ENCODE data around the gene KANSL1. TPM values are rescaled to one million over a fixed set of nuclear protein-coding genes. Genes with fewer than 3 reads are reported as not detected.
A peak's percentile ranks its signal among the peaks of the same experiment; 100 is the strongest.
"Not testable (repeated sequence)": the region's sequence is repeated elsewhere in the genome, so short reads cannot be mapped to it uniquely, and the experiment has no call there.

Gene KANSL1, protein sequence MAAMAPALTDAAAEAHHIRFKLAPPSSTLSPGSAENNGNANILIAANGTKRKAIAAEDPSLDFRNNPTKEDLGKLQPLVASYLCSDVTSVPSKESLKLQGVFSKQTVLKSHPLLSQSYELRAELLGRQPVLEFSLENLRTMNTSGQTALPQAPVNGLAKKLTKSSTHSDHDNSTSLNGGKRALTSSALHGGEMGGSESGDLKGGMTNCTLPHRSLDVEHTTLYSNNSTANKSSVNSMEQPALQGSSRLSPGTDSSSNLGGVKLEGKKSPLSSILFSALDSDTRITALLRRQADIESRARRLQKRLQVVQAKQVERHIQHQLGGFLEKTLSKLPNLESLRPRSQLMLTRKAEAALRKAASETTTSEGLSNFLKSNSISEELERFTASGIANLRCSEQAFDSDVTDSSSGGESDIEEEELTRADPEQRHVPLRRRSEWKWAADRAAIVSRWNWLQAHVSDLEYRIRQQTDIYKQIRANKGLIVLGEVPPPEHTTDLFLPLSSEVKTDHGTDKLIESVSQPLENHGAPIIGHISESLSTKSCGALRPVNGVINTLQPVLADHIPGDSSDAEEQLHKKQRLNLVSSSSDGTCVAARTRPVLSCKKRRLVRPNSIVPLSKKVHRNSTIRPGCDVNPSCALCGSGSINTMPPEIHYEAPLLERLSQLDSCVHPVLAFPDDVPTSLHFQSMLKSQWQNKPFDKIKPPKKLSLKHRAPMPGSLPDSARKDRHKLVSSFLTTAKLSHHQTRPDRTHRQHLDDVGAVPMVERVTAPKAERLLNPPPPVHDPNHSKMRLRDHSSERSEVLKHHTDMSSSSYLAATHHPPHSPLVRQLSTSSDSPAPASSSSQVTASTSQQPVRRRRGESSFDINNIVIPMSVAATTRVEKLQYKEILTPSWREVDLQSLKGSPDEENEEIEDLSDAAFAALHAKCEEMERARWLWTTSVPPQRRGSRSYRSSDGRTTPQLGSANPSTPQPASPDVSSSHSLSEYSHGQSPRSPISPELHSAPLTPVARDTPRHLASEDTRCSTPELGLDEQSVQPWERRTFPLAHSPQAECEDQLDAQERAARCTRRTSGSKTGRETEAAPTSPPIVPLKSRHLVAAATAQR (N-terminal part only)
- 63.2 and 218 TPM in 2 replicates for total RNA-seq (ENCODE audit: low replicate concordance)

DNA sequence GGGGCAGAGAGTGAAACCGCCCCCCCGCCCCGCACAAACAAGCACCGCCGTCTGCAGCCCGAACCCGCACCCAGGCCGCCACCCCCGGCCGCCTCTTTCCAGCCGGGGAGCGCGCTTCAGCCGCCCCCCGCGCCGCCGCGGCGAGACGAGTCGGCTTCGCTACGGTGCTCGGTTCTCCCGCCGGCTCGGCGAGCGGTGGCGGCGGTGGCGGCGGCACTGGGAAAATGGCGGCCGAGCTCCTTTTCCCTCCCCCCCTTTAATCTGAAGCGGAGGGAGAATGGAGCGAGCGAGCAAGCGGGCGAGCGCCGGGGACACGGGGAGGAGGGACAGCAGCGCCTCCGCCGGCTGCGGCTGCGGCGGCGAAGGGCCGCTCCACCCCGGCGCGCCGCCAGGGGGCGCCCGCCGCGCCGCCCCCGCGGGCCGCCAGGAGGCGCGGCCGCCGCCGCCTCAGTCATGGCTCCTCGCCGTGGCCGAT lies at the start of gene KANSL1:
Gene KANSL1 (minus strand): TSS at position 279 of the 475 bp plus-strand sequence. CDS start 21,286 bp downstream, outside the sequence.
- peak; percentile 86 for DNase-seq (ENCODE audit: low read depth)
- peak within 1 kb of the TSS; percentile 87 for H3K4me3 ChIP-seq (ENCODE audit: low read depth, low read length)
- TF ChIP-seq CTCF (IDR thresholded peaks at IDR 0.05; ENCODE audit: insufficient read depth, low read length), result peak; percentile 40

DNA sequence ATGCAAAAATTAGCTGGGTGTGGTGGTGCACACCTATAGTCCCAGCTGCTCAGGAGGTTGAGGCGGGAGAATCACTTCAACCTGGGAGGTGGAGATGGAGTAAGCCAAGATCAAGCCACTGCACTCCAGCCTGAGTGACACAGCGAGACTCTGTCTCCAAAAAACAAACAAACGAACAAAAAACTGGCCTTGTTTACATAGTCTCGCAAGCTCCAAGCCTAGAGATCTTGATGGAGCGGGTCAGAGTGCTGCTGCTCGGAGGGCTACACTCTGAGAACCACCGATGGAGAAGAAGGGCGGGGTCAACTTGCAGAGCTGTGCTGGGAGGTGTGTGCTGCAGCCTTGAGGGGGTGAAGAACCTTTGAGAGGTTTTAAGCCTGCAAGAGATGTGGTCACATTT lies 38.1 kb upstream of the KANSL1 start:
- not testable (repeated sequence) for DNase-seq (ENCODE audit: low read depth); H3K4me3 ChIP-seq (ENCODE audit: low read depth, low read length)

DNA sequence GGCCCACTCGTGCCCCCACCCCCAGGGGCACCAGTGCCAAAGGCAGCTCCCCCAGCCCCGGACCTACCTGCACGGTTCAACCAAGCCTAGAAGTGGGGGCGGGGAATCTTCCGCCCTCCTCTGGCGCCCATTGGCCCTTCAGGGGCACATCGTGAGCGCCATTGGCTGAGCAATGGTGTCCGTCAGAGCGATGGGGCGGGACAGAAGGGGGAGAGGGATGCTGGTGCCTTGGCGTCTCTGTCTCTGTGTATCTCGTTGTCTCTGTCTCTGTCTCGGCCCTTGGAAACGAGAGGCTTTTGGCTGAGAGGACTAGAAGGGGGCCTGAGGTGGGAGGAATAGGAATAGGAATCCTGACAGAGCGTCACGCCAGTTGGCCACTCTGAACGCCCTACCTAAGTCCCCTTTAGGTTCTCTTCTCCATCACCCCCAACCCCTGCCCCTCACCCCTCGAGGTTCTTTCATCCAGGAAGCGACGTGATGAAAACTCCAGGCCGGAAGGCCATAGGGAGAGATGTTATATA lies 32.1 kb upstream of the KANSL1 start:
- H3K4me3 ChIP-seq (ENCODE audit: low read depth, low read length), result peak overlapping the region; percentile 62
- peak; percentile 75 for DNase-seq (ENCODE audit: low read depth)

DNA sequence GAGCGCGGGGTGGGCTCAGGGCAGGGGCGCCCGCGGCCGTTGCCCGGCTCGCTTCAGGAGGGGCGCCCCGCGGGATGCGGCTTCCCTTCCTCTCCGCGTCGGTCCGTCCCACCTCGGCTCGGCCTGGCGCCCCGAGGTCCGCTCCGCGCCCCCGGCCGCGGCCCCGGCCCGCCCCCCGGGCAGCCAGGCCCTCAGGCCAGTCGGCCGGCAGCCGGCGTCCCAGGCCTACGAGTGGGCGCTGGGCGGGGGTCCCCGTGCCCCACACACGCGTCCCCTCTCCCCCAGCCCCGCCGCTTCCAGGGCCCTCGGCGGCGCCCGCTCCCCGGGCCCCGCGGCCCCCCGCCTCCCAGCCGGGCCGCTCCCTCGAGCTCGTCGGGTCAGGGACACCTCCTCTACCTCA lies 31.6 kb upstream of the KANSL1 start:
- DNase-seq (ENCODE audit: low read depth), result not testable (repeated sequence)
- peak overlapping the region; percentile 62 for H3K4me3 ChIP-seq (ENCODE audit: low read depth, low read length)

GRCh38 chr17:46223041-46223440 lies 29.8 kb upstream of the KANSL1 start:
- H3K4me3 ChIP-seq (ENCODE audit: low read depth, low read length); DNase-seq (ENCODE audit: low read depth): not testable (repeated sequence)

GRCh38 chr17:46216682-46217081 lies 23.5 kb upstream of the KANSL1 start:
- no peak for DNase-seq (ENCODE audit: low read depth)
- H3K4me3 ChIP-seq (ENCODE audit: low read depth, low read length), result no peak overlapping the region
- TF ChIP-seq CTCF (IDR thresholded peaks at IDR 0.05; ENCODE audit: insufficient read depth, low read length), result no peak

- no peak overlapping the region for H3K4me3 ChIP-seq (ENCODE audit: low read depth, low read length)
- peak; percentile 74 for TF ChIP-seq CTCF (IDR thresholded peaks at IDR 0.05; ENCODE audit: insufficient read depth, low read length)
- peak; percentile 88 for DNase-seq (ENCODE audit: low read depth)
These were observed 19.6 kb upstream of the KANSL1 start for GRCh38 chr17:46212634-46213435.

- DNase-seq (ENCODE audit: low read depth), result no peak
- no peak overlapping the region for H3K4me3 ChIP-seq (ENCODE audit: low read depth, low read length)
- no peak for TF ChIP-seq CTCF (IDR thresholded peaks at IDR 0.05; ENCODE audit: insufficient read depth, low read length)
These were observed 15.8 kb upstream of the KANSL1 start for GRCh38 chr17:46208997-46209396.

Measured in fibroblast of the aortic adventitia (primary cell).